HG03025 (cell line): ENCODE measurements around the gene BDH1.

Source experiments
- ATAC-seq: cut with Tn5 transposase; IDR thresholded peaks from one replicate; pipeline ENCODE4 v1.9.1; 2021; ENCODE audit warnings: mild to moderate bottlenecking, moderate library complexity; ENCODE audit not compliant: unreplicated experiment, low FRiP score

The BDH1 gene

GRCh38 chr3:197465197-197465995 lies 90.4 kb downstream of the BDH1 start:
- no peak for ATAC-seq

- ATAC-seq, result no peak
Observed at GRCh38 chr3:197464794-197465193, 91.0 kb downstream of the BDH1 start.

GRCh38 chr3:197463279-197463678 lies 92.5 kb downstream of the BDH1 start:
- no peak for ATAC-seq

- ATAC-seq, result no peak
Observed at GRCh38 chr3:197462808-197463207, 93.0 kb downstream of the BDH1 start.

- no peak for ATAC-seq
Observed at GRCh38 chr3:197460639-197461038, 95.1 kb downstream of the BDH1 start.

GRCh38 chr3:197460002-197460401 lies 95.8 kb downstream of the BDH1 start:
- ATAC-seq, result no peak
